Tibial nerve (tissue), 4 donors: ENCODE measurements around the gene CHAC2.

ENCODE experiments used
- CTCF ChIP-seq, 5 experiments: fragments of 200-600 bp in 3 of 5; fragments of 450-650 bp in 2 of 5; sonication (generic) in 3 of 5; IDR thresholded peaks; one replicate each; pipeline ENCODE4 v1.5.1; 2016 to 2019; ENCODE audit warnings: antibody characterized with exemption in 5 of 5, mild to moderate bottlenecking in 3 of 5, moderate library complexity in 2 of 5
- EP300 ChIP-seq, 2 donors: sonication (generic); formaldehyde crosslinking; IDR thresholded peaks; one replicate each; pipeline ENCODE4 v1.6.1; 2017; ENCODE audit warnings: antibody characterized with exemption in 2 of 2, mild to moderate bottlenecking in 1 of 2
- POLR2A ChIP-seq, 2 donors: fragments of 450-650 bp; IDR thresholded peaks; one replicate each; pipeline ENCODE4 v1.6.1; 2017; ENCODE audit warnings: antibody characterized with exemption in 2 of 2, mild to moderate bottlenecking in 2 of 2, moderate library complexity in 2 of 2

- TF ChIP-seq POLR2A (IDR thresholded peaks at IDR 0.05) (no peak), CTCF (IDR thresholded peaks at IDR 0.05) (no peak), EP300 (IDR thresholded peaks at IDR 0.05) (no peak)
Observed at GRCh38 chr2:53793261-53793660, 25.7 kb downstream of the CHAC2 start.
